H9 (cell line): ENCODE data around the gene OPRL1. TPM values are rescaled to one million over a fixed set of nuclear protein-coding genes. Genes with fewer than 3 reads are reported as not detected.

Source experiments
- DNase-seq: peaks from one replicate; pipeline ENCODE4 v3.0.0-alpha.2; 2017
- H2AFZ ChIP-seq: one replicate; pipeline ENCODE4 v1.6.1; 2013; ENCODE audit warnings: mild to moderate bottlenecking, low read length, control low read depth, moderate library complexity
- H2AK5ac ChIP-seq: 2 replicates; pipeline ENCODE4 v1.6.1; 2013; ENCODE audit warnings: low read length, control low read depth, mixed read lengths; ENCODE audit not compliant: insufficient read length
- H2BK120ac ChIP-seq: one replicate; pipeline ENCODE4 v1.6.1; 2013; ENCODE audit warnings: low read depth, mild to moderate bottlenecking, low read length, control low read depth, inconsistent platforms; ENCODE audit not compliant: poor library complexity, severe bottlenecking
- H2BK12ac ChIP-seq: 2 replicates; pipeline ENCODE4 v1.6.1; 2013; ENCODE audit warnings: low read length, control low read depth, mixed read lengths, low read depth; ENCODE audit not compliant: insufficient read length
- H2BK15ac ChIP-seq: 2 replicates; pipeline ENCODE4 v1.6.1; 2013; ENCODE audit warnings: low read depth, low read length, control low read depth
- H2BK20ac ChIP-seq: one replicate; pipeline ENCODE4 v1.6.1; 2013; ENCODE audit warnings: low read depth, mild to moderate bottlenecking, low read length, control low read depth, inconsistent platforms; ENCODE audit not compliant: poor library complexity, severe bottlenecking
- H2BK5ac ChIP-seq: 2 replicates; pipeline ENCODE4 v1.6.1; 2013; ENCODE audit warnings: low read length, control low read depth, mixed read lengths; ENCODE audit not compliant: insufficient read length
- H3K14ac ChIP-seq: 2 replicates; pipeline ENCODE4 v1.6.1; 2013; ENCODE audit warnings: low read length, control low read depth; ENCODE audit not compliant: insufficient read depth
- H3K18ac ChIP-seq: 2 replicates; pipeline ENCODE4 v1.6.1; 2013; ENCODE audit warnings: low read depth, mild to moderate bottlenecking, mixed read lengths, low read length, control low read depth; ENCODE audit not compliant: insufficient read length
- H3K23ac ChIP-seq: 2 replicates; pipeline ENCODE4 v1.6.1; 2013; ENCODE audit warnings: low read length, control low read depth, mixed read lengths, low read depth; ENCODE audit not compliant: insufficient read length
- H3K23me2 ChIP-seq: 2 replicates; pipeline ENCODE4 v1.6.1; 2013; ENCODE audit warnings: low read depth, mild to moderate bottlenecking, mixed read lengths, low read length, control low read depth; ENCODE audit not compliant: insufficient read length, poor library complexity, severe bottlenecking
- H3K27ac ChIP-seq: 2 replicates; pipeline ENCODE4 v1.5.1; 2013; ENCODE audit warnings: low read length, control low read depth, mixed read lengths, low read depth; ENCODE audit not compliant: insufficient read length
- H3K27me3 ChIP-seq: 2 replicates; pipeline ENCODE4 v1.6.1; 2013; ENCODE audit warnings: low read length, control low read depth, inconsistent platforms; ENCODE audit not compliant: insufficient read depth
- H3K4ac ChIP-seq: 2 replicates; pipeline ENCODE4 v1.6.1; 2013; ENCODE audit warnings: low read depth, mild to moderate bottlenecking, control low read depth, inconsistent platforms, low read length, moderate library complexity
- H3K4me1 ChIP-seq: 2 replicates; pipeline ENCODE4 v1.6.1; 2013; ENCODE audit warnings: low read length, control low read depth, inconsistent platforms; ENCODE audit not compliant: insufficient read depth
- H3K4me2 ChIP-seq: 2 replicates; pipeline ENCODE4 v1.6.1; 2013; ENCODE audit warnings: low read length, control low read depth, mixed read lengths; ENCODE audit not compliant: insufficient read length, insufficient read depth
- H3K56ac ChIP-seq: 2 replicates; pipeline ENCODE4 v1.6.1; 2013; ENCODE audit warnings: low read depth, mild to moderate bottlenecking, mixed read lengths, low read length, control low read depth; ENCODE audit not compliant: insufficient read length
- H3K79me1 ChIP-seq: 2 replicates; pipeline ENCODE4 v1.6.1; 2013; ENCODE audit warnings: low read depth, mild to moderate bottlenecking, moderate library complexity, low read length, control low read depth, inconsistent platforms; ENCODE audit not compliant: insufficient read depth, poor library complexity, severe bottlenecking
- H3K79me2 ChIP-seq: 2 replicates; pipeline ENCODE4 v1.6.1; 2013; ENCODE audit warnings: low read length, control low read depth, inconsistent platforms; ENCODE audit not compliant: insufficient read depth
- H3K9ac ChIP-seq: 2 replicates; pipeline ENCODE4 v1.6.1; 2013; ENCODE audit warnings: low read length, control low read depth, mixed read lengths; ENCODE audit not compliant: insufficient read length; ENCODE audit errors: extremely low read depth
- H3K9me3 ChIP-seq: one replicate; pipeline ENCODE4 v1.6.1; 2013; ENCODE audit warnings: low read depth, low read length, inconsistent platforms; ENCODE audit not compliant: control insufficient read depth
- H3T11ph ChIP-seq: one replicate; pipeline ENCODE4 v1.6.1; 2013; ENCODE audit warnings: mild to moderate bottlenecking, low read length, control low read depth, inconsistent platforms
- H4K20me1 ChIP-seq: one replicate; pipeline ENCODE4 v1.6.1; 2013; ENCODE audit not compliant: control insufficient read depth, insufficient read length, insufficient read depth
- H4K5ac ChIP-seq: 2 replicates; pipeline ENCODE4 v1.6.1; 2013; ENCODE audit warnings: low read depth, mild to moderate bottlenecking, mixed read lengths, low read length, control low read depth; ENCODE audit not compliant: insufficient read length
- H4K8ac ChIP-seq: replicated peaks from 2 replicates; pipeline ENCODE4 v1.6.1; 2013; ENCODE audit warnings: low read length, control low read depth, mixed read lengths, low read depth; ENCODE audit not compliant: insufficient read length
- H4K91ac ChIP-seq: 2 replicates; pipeline ENCODE4 v1.6.1; 2013; ENCODE audit warnings: low read depth, mild to moderate bottlenecking, moderate library complexity, mixed read lengths, low read length, control low read depth; ENCODE audit not compliant: insufficient read length
- H3K27ac Mint-ChIP-seq, 3 experiments: 2 replicates in 2 of 3; 3 replicates in 1 of 3; pipeline ENCODE4 v1.8.0; 2020 to 2021; ENCODE audit warnings: mixed read lengths in 3 of 3, mild to moderate bottlenecking in 1 of 3, moderate library complexity in 1 of 3
- H3K27me3 Mint-ChIP-seq: 2 replicates; pipeline ENCODE4 v1.8.0; 2021; ENCODE audit warnings: low read depth, mild to moderate bottlenecking, moderate library complexity, mixed read lengths
- H3K36me3 Mint-ChIP-seq, 3 experiments: 2 replicates in 2 of 3; 3 replicates in 1 of 3; pipeline ENCODE4 v1.8.0; 2020 to 2021; ENCODE audit warnings: low read depth in 3 of 3, mixed read lengths in 3 of 3; ENCODE audit not compliant: insufficient read depth in 1 of 3
- H3K4me1 Mint-ChIP-seq, 2 experiments: 2 replicates each; pipeline ENCODE4 v1.8.0; 2020; ENCODE audit warnings: mixed read lengths in 2 of 2
- H3K4me3 Mint-ChIP-seq, 2 experiments: 2 replicates in 1 of 2; 3 replicates in 1 of 2; pipeline ENCODE4 v1.8.0; 2020 to 2021; ENCODE audit warnings: mild to moderate bottlenecking in 2 of 2, mixed read lengths in 2 of 2, moderate library complexity in 1 of 2
- H3K9me3 Mint-ChIP-seq, 2 experiments: 2 replicates in 1 of 2; 3 replicates in 1 of 2; pipeline ENCODE4 v1.8.0; 2020; ENCODE audit warnings: mild to moderate bottlenecking in 2 of 2, mixed read lengths in 2 of 2, moderate library complexity in 1 of 2
- CTCF ChIP-seq: fragments of 200-600 bp; sonication (generic); conservative IDR thresholded peaks from 3 replicates; pipeline ENCODE4 v1.8.0; 2021; ENCODE audit warnings: antibody characterized with exemption, mild to moderate bottlenecking
- WGBS: extraction: QIAGEN DNeasy Blood & Tissue Kit; methylation state at CpG from one replicate; pipeline ENCODE4 v1.1.7; 2013; ENCODE audit warnings: missing lambda C conversion rate, low lambda C conversion rate, mixed read lengths; ENCODE audit not compliant: insufficient read length; ENCODE audit errors: extremely low coverage; 5-methylcytosine and 5-hydroxymethylcytosine counted together
- long read RNA-seq: library from polyadenylated mRNA; unstranded; transcript quantifications from one replicate; pipeline ENCODE4 v2.0.0, GENCODE V29; 2020
- total RNA-seq: library from RNA; stranded (reverse); gene quantifications from 2 replicates; pipeline ENCODE4 v1.2.1, GENCODE V29; 2021

The OPRL1 gene
- 0.90 and 1.0 TPM in 2 replicates for total RNA-seq
- long read RNA-seq, partial matches to known transcripts = 0 of 1 reads
- long read RNA-seq, other reads (novel, unspliced or antisense) = 0 of 1 reads

DNA sequence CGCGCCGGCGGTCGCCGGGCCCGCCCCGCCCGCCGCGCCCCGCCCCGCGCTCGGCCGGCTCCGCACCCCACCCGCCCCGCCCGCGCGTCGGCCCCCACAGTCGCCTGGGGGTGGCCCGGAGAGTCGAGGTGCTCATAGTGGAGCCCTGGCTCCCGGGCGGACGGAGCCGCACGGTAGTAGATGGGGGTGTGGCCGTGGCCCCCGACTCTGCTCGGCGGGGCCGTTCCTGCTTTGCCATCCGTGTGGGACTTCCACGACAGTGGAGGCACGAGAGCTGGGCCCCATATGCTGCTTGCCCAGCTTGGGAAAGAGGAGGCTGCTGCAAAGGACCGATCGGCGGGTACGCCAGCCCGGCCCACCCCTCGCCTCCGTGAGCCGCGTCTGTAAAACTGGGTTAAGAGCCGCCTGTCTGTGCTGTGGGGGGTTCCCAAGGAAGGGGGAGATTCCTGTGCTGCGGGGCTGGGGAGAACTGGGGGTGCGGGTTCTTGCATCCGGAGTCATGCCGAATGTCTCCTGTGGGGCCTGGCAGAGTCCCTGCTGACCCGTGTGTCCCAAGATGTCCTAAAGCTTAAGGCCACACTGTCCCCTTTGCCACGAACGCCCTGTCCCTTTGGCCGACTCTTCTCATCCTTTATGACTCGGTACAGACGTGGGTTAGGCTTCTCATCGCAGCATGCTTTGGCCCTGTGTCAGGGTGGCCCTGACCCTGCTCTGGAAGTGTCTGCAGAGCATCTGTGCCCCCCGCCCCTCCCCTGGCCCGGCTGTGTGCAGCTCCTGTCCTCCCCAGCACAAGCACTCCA, at the start of gene OPRL1:
OPRL1 (plus strand) TSS at position 70 of the 800 bp plus-strand sequence. CDS start 12,639 bp downstream, outside the sequence.
- Histone ChIP-seq H4K8ac (no peak within 1 kb of the TSS), H2BK5ac (no peak within 1 kb of the TSS), H3K79me2 (no peaks in the 10 kb centered on the region), H4K91ac (no peak within 1 kb of the TSS), H3K23me2 (peaks cover 20% of the 10 kb centered on the region), H3K4ac (no peak within 1 kb of the TSS), H3K56ac (no peak within 1 kb of the TSS), H4K5ac (no peak within 1 kb of the TSS), H2BK120ac (no peak within 1 kb of the TSS), H3K14ac (no peak within 1 kb of the TSS), H2AK5ac (no peak within 1 kb of the TSS), H3K18ac (no peak within 1 kb of the TSS), H3T11ph (no peak within 1 kb of the TSS), H3K9ac (no peak within 1 kb of the TSS), H2AFZ (no peak within 1 kb of the TSS), H2BK20ac (no peak within 1 kb of the TSS), H2BK15ac (no peak within 1 kb of the TSS), H4K20me1 (no peaks in the 10 kb centered on the region), H3K79me1 (no peaks in the 10 kb centered on the region), H3K27ac (no peak within 1 kb of the TSS), H3K4me1 (no peaks in the 10 kb centered on the region; the same call in 1 of the 2 replicates), H2BK12ac (no peak within 1 kb of the TSS), H3K9me3 (no peaks in the 10 kb centered on the region), H3K4me2 (peak within 1 kb of the TSS; percentile 62), H3K27me3 (peaks cover 5% of the 10 kb centered on the region; the same call in 1 of the 2 replicates), H3K23ac (no peak within 1 kb of the TSS)
- peaks cover 32 to 43% of the 10 kb centered on the region in 2 experiments for H3K4me1 Mint-ChIP-seq
- no peak within 1 kb of the TSS; a peak in 1 of 7 replicates for H3K27ac Mint-ChIP-seq
- no peak for DNase-seq
- no CpG with 5 or more reads among the region's 62 CpGs for WGBS
- peak within 1 kb of the TSS; percentile 67 to 85 for H3K4me3 Mint-ChIP-seq
- TF ChIP-seq CTCF = no peak
- peaks cover 43% of the 10 kb centered on the region for H3K27me3 Mint-ChIP-seq
- H3K36me3 Mint-ChIP-seq = no peaks in the 10 kb centered on the region; a peak in 1 of 7 replicates
- peaks cover 0 to 2% of the 10 kb centered on the region in 2 experiments; a peak in 1 of 5 replicates for H3K9me3 Mint-ChIP-seq
